ENCODE data around the gene KRTAP4-9. TPM values are rescaled to one million over a fixed set of nuclear protein-coding genes. Genes with fewer than 3 reads are reported as not detected.

KRTAP4-9 gene
- total and polyA plus RNA-seq, 10 of the 15 experiments (the other 5 are each of a cell fraction or from before 2014, with no cell fraction given): not detected

DNA sequence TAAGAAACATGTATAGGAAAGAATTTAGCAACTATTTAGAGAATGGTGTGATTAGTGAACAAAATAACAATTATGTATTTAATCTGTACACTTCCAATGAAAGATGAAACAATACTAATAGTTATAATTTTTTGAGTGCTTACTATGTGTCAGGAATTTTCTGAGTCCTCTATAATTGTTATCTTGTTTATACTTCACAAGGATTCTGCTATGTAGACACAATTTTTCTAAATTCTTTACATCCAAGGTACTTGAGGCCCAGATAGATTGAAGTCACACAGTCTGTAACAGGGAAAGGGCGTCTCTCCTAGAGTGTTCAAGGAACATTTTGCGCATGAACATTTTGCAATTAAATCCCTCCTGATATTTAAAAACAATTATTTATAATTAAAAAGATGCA, 19.9 kb downstream of the KRTAP4-9 start (continued):
- TF ChIP-seq, protein P1, sequence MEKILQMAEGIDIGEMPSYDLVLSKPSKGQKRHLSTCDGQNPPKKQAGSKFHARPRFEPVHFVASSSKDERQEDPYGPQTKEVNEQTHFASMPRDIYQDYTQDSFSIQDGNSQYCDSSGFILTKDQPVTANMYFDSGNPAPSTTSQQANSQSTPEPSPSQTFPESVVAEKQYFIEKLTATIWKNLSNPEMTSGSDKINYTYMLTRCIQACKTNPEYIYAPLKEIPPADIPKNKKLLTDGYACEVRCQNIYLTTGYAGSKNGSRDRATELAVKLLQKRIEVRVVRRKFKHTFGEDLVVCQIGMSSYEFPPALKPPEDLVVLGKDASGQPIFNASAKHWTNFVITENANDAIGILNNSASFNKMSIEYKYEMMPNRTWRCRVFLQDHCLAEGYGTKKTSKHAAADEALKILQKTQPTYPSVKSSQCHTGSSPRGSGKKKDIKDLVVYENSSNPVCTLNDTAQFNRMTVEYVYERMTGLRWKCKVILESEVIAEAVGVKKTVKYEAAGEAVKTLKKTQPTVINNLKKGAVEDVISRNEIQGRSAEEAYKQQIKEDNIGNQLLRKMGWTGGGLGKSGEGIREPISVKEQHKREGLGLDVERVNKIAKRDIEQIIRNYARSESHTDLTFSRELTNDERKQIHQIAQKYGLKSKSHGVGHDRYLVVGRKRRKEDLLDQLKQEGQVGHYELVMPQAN (conservative IDR thresholded peaks at IDR 0.05): no peak

DNA sequence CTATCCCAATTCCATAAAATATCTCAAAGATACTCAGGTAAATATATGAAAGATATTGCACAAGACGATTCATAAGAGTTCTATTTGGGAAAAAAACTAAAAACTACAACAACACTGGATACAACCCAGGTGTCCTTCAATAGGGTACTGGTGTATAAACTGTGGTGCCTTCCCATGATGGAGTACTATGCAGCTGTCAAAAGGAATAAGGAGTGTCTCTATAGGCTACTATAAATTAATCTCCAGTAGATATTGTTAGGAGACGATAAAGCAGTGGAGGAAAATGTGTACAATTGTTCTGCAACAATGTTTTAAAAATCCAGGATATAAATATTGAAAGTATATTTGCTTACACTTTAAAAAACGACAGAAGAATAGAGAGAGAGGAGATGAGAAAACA, 21.2 kb downstream of the KRTAP4-9 start:
- no peaks in the 10 kb centered on the region for H3K27me3 ChIP-seq (replicated peaks in 1 of 2; ENCODE audit: control insufficient read depth in 2 of 2, insufficient read depth in 2 of 2, low read length in 1 of 2)
- no peak overlapping the region for H3K9ac ChIP-seq (ENCODE audit: control insufficient read depth, insufficient read depth, low read length)
- ChIA-PET CTCF (no interaction called here), SMC1A (ENCODE audit: uncharacterized antibody, unreplicated experiment) (no interaction called here), RAD21 (ENCODE audit: unreplicated experiment) (no interaction called here), POLR2A (no interaction called here)
- no peak overlapping the region for H2AFZ ChIP-seq (ENCODE audit: control insufficient read depth, low read depth, low read length)
- H3K4me1 ChIP-seq (ENCODE audit: control insufficient read depth, insufficient read depth, low read length): no peaks in the 10 kb centered on the region
- no peak overlapping the region for H3K4me2 ChIP-seq (ENCODE audit: control insufficient read depth, insufficient read depth)
- 13% methylated on average over 3 of the region's 3 CpGs for WGBS (ENCODE audit: insufficient coverage, insufficient replicate concordance, low lambda C conversion rate, missing lambda C conversion rate)
- no peak overlapping the region for H3K4me3 ChIP-seq
- in situ Hi-C loops (cut with MboI): no loop called here
- FAIRE-seq (no peak), ATAC-seq (no peak), DNase-seq (ENCODE audit: low read depth, low spot score) (no peak)
- intact Hi-C loops (cut with micrococcal nuclease; ENCODE audit: unreplicated experiment): no loop called here
- H4K20me1 ChIP-seq (ENCODE audit: control insufficient read depth, insufficient read depth): no peaks in the 10 kb centered on the region
- BruUV-seq (replicated peaks): no TSS peak
- no peaks in the 10 kb centered on the region for H3K36me3 ChIP-seq (ENCODE audit: control insufficient read depth in 2 of 2, insufficient read depth in 2 of 2, low read length in 1 of 2)
- no peak overlapping the region for H3K27ac ChIP-seq (ENCODE audit: control insufficient read depth, insufficient read depth)
- no peaks in the 10 kb centered on the region for H3K79me2 ChIP-seq (ENCODE audit: control insufficient read depth, insufficient read depth, low read length)
- H3K9me3 ChIP-seq (replicated peaks; ENCODE audit: control insufficient read depth, insufficient read depth, low read length): no peaks in the 10 kb centered on the region
- TF ChIP-seq NFYB (IDR thresholded peaks at IDR 0.05; ENCODE audit: insufficient read depth, low read depth, low read length): no peak
- no peak for TF ChIP-seq MXI1 (IDR thresholded peaks at IDR 0.05; ENCODE audit: low read depth, low read length)
- TF ChIP-seq TCF7 (IDR thresholded peaks at IDR 0.05; ENCODE audit: borderline replicate concordance): no peak
- no peak for TF ChIP-seq PAX5 (IDR thresholded peaks at IDR 0.05; ENCODE audit: borderline replicate concordance, low read depth, low read length)
- TF ChIP-seq SIX5 (IDR thresholded peaks at IDR 0.05; ENCODE audit: low read depth, low read length, severe bottlenecking): no peak
- TF ChIP-seq, protein P2, sequence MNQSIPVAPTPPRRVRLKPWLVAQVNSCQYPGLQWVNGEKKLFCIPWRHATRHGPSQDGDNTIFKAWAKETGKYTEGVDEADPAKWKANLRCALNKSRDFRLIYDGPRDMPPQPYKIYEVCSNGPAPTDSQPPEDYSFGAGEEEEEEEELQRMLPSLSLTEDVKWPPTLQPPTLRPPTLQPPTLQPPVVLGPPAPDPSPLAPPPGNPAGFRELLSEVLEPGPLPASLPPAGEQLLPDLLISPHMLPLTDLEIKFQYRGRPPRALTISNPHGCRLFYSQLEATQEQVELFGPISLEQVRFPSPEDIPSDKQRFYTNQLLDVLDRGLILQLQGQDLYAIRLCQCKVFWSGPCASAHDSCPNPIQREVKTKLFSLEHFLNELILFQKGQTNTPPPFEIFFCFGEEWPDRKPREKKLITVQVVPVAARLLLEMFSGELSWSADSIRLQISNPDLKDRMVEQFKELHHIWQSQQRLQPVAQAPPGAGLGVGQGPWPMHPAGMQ (IDR thresholded peaks at IDR 0.05; ENCODE audit: borderline replicate concordance): no peak
- TF ChIP-seq HSF1 (IDR thresholded peaks at IDR 0.05; ENCODE audit: low read depth, low read length): no peak
- no peak for TF ChIP-seq DPF2 (IDR thresholded peaks at IDR 0.05)
- no peak for TF ChIP-seq MTA3 (IDR thresholded peaks at IDR 0.05; ENCODE audit: borderline replicate concordance, low read length)
- no peak for TF ChIP-seq NR2F1 (conservative IDR thresholded peaks at IDR 0.05)
- TF ChIP-seq MTA2 (IDR thresholded peaks at IDR 0.05; ENCODE audit: low read depth): no peak
- no peak for TF ChIP-seq BCL11A (IDR thresholded peaks at IDR 0.05; ENCODE audit: low read depth, low read length)
- TF ChIP-seq, protein P3, sequence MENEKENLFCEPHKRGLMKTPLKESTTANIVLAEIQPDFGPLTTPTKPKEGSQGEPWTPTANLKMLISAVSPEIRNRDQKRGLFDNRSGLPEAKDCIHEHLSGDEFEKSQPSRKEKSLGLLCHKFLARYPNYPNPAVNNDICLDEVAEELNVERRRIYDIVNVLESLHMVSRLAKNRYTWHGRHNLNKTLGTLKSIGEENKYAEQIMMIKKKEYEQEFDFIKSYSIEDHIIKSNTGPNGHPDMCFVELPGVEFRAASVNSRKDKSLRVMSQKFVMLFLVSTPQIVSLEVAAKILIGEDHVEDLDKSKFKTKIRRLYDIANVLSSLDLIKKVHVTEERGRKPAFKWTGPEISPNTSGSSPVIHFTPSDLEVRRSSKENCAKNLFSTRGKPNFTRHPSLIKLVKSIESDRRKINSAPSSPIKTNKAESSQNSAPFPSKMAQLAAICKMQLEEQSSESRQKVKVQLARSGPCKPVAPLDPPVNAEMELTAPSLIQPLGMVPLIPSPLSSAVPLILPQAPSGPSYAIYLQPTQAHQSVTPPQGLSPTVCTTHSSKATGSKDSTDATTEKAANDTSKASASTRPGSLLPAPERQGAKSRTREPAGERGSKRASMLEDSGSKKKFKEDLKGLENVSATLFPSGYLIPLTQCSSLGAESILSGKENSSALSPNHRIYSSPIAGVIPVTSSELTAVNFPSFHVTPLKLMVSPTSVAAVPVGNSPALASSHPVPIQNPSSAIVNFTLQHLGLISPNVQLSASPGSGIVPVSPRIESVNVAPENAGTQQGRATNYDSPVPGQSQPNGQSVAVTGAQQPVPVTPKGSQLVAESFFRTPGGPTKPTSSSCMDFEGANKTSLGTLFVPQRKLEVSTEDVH (IDR thresholded peaks at IDR 0.05; ENCODE audit: low read depth, partially characterized antibody): no peak
- TF ChIP-seq HDAC6 (IDR thresholded peaks at IDR 0.05; ENCODE audit: unreplicated experiment): no peak
- no peak for TF ChIP-seq ETV6 (conservative IDR thresholded peaks at IDR 0.05 in 1 of 2, IDR thresholded peaks at IDR 0.05 in 1 of 2; ENCODE audit: borderline replicate concordance in 1 of 2, low read depth in 1 of 2)
